ENCODE measurements around the gene SLC18A3.

- TF ChIP-seq CTCF (IDR thresholded peaks at IDR 0.05; ENCODE audit: low read length) (no peak), EZH2 (IDR thresholded peaks at IDR 0.05; ENCODE audit: borderline replicate concordance, low read length) (no peak)
These were observed 46.9 kb downstream of the SLC18A3 start for GRCh38 chr10:49656845-49657493.
